GM19193 (cell line): ENCODE data around the gene PLXNB2.

Source experiments
- POLR2A ChIP-seq: IDR thresholded peaks from 4 replicates; pipeline ENCODE4 v1.6.1; 2011; ENCODE audit not compliant: insufficient read depth, insufficient read length; ENCODE audit errors: extremely low read depth

The PLXNB2 gene

GRCh38 chr22:50338042-50338573 lies 30.7 kb upstream of the PLXNB2 start:
- no peak for TF ChIP-seq POLR2A

GRCh38 chr22:50337262-50338041 lies 30.0 kb upstream of the PLXNB2 start:
- no peak for TF ChIP-seq POLR2A

GRCh38 chr22:50329236-50329635 lies 21.8 kb upstream of the PLXNB2 start:
- TF ChIP-seq POLR2A = no peak

GRCh38 chr22:50327711-50328019 lies 20.2 kb upstream of the PLXNB2 start:
- no peak for TF ChIP-seq POLR2A

GRCh38 chr22:50326956-50327710 lies 19.7 kb upstream of the PLXNB2 start, which contains the start of gene DENND6B:
Gene DENND6B (minus strand): TSS chr22:50327012. CDS start chr22:50326988, 24 bp downstream.
- peak; percentile 75 for TF ChIP-seq POLR2A

GRCh38 chr22:50326225-50326955 lies 18.9 kb upstream of the PLXNB2 start:
- TF ChIP-seq POLR2A = no peak

- no peak for TF ChIP-seq POLR2A
Measured at GRCh38 chr22:50325444-50326224, 18.2 kb upstream of the PLXNB2 start.

GRCh38 chr22:50323900-50324299 lies 16.5 kb upstream of the PLXNB2 start:
- no peak for TF ChIP-seq POLR2A

GRCh38 chr22:50320671-50321325 lies 13.4 kb upstream of the PLXNB2 start:
- no peak for TF ChIP-seq POLR2A

GRCh38 chr22:50320116-50320515 lies 12.7 kb upstream of the PLXNB2 start:
- no peak for TF ChIP-seq POLR2A

GRCh38 chr22:50319503-50319951 lies 12.1 kb upstream of the PLXNB2 start:
- no peak for TF ChIP-seq POLR2A

GRCh38 chr22:50318698-50319411 lies 11.4 kb upstream of the PLXNB2 start:
- no peak for TF ChIP-seq POLR2A

GRCh38 chr22:50318356-50318697 lies 10.9 kb upstream of the PLXNB2 start:
- no peak for TF ChIP-seq POLR2A
